ENCODE data around the gene TUT1. TPM values are rescaled to one million over a fixed set of nuclear protein-coding genes. Genes with fewer than 3 reads are reported as not detected.

Gene TUT1
- total RNA-seq, 1 experiment from 2014 or later: 27.2 TPM

DNA sequence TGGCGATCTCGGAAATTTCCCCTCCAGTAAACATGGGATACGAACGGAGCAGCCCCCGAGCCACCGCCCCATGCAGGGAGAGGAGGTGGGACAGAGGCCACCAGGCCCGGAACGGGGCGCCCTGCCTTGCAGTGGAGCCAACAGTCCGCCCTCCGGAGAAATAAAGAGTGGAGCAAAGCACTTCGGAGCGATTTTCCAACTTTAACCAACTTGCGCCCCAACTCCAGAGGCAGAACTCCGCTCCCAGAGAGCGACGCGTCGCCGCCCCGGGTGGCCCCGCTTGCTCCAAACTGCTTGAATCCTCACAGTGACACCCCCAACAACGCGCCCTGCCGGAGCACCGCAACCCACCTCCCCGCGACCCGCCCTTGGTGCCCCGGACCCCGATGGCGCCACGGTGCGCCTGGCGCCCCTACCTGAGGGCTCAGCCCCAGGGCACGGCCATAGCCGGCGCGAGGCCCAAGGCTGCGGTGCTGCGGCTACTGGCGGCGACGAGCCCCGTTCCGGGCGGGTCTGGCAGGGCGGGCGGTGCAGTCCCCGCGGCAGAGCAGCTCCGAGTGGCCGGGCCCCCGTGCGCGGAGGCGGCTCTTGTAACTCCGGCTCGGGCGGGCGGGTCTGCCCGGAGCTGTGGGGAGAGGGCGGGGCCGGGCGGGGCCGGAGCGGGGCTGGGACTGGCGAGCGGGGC lies 44.9 kb downstream of the TUT1 start, which contains the start of gene AHNAK:
Gene AHNAK (minus strand): TSS at position 563 of the 685 bp plus-strand sequence. CDS start 10,708 bp downstream, outside the sequence.
- Mint-ChIP-seq H3K27me3 (ENCODE audit: insufficient read depth, unreplicated experiment) (no peaks in the 10 kb centered on the region), H3K9me3 (ENCODE audit: unreplicated experiment) (no peaks in the 10 kb centered on the region), H3K4me1 (ENCODE audit: low read depth, unreplicated experiment) (peaks cover 46% of the 10 kb centered on the region), H3K27ac (ENCODE audit: unreplicated experiment) (peak within 1 kb of the TSS; percentile 97), H3K36me3 (ENCODE audit: insufficient read depth, unreplicated experiment) (peaks cover 67% of the 10 kb centered on the region), H3K4me3 (ENCODE audit: unreplicated experiment) (peak within 1 kb of the TSS; percentile 100)
- no peaks in the 10 kb centered on the region for H3K9me3 ChIP-seq
- peak within 1 kb of the TSS; percentile 87 for H3K4me3 ChIP-seq (ENCODE audit: low read depth, low read length)
- TF ChIP-seq, protein P1, sequence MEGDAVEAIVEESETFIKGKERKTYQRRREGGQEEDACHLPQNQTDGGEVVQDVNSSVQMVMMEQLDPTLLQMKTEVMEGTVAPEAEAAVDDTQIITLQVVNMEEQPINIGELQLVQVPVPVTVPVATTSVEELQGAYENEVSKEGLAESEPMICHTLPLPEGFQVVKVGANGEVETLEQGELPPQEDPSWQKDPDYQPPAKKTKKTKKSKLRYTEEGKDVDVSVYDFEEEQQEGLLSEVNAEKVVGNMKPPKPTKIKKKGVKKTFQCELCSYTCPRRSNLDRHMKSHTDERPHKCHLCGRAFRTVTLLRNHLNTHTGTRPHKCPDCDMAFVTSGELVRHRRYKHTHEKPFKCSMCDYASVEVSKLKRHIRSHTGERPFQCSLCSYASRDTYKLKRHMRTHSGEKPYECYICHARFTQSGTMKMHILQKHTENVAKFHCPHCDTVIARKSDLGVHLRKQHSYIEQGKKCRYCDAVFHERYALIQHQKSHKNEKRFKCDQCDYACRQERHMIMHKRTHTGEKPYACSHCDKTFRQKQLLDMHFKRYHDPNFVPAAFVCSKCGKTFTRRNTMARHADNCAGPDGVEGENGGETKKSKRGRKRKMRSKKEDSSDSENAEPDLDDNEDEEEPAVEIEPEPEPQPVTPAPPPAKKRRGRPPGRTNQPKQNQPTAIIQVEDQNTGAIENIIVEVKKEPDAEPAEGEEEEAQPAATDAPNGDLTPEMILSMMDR (IDR thresholded peaks at IDR 0.05; ENCODE audit: insufficient read depth in 1 of 2, low read depth in 1 of 2, low read length in 1 of 2, severe bottlenecking in 1 of 2, unreplicated experiment in 1 of 2): no peak
- H3K4me1 ChIP-seq: peaks cover 68% of the 10 kb centered on the region
- intact Hi-C loops (cut with micrococcal nuclease; ENCODE audit: unreplicated experiment): no loop called here
- BruUV-seq (replicated peaks): TSS peak; percentile 53
- ChIA-PET CTCF (interaction anchor here (0.7 to 1.3 kb wide), 6 partner anchors 14 to 1388 kb away, joined by 3 to 15 read pairs (median 4); partner anchors contain the start of gene MTA2), POLR2A (interaction anchor here (0.5 to 1.1 kb wide), 16 partner anchors 9 to 327 kb away, joined by 3 to 23 read pairs (median 4); partner anchors contain the start of genes B3GAT3, CSKMT, EEF1G and MTA2)
- H3K36me3 ChIP-seq (ENCODE audit: control insufficient read depth, insufficient read depth, low read length): peaks cover 2% of the 10 kb centered on the region; the same call in 1 of the 2 replicates
- H3K27me3 ChIP-seq (replicated peaks; ENCODE audit: control insufficient read depth, insufficient read depth, low read length): no peaks in the 10 kb centered on the region
- DNase-seq: peak; percentile 86 to 90

DNA sequence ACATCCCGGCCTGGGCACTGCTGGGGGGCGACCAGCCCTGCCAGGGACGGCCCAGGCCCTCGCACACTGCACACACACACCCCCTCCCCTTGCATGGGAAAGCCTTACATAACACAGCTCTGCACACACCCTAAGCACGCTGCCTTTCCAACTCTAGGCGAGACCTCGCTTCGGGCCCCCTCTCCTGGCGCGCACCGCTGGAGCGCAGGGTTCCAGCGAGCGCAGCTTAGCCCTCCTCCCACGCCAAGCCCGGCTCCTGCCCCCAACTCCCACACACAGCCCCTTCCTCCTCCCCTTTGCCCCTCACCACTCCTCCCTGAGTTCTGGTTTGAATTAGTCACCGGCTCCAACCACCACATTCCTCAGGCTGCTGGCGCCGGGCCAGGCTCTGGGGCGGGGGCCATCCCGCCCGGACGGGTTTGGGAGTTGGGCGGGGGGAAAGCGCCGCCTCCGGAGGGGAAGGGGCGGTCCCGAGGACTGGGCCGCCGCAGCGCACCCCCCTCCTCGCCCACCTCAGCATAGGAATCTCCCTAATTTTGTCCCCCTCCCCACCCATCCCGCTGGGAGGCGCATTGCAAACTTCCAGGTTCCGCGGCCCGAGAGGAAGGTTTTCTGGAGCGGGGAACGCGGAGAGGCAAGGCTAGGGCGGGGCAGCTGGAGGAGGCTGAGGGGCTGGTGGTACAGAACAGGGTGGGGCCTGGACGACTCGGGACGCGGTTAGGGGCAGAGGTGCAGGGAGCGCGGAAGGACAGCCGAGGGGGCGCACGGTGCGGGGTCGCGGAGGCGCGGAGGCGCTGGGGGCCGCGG lies 45.7 kb downstream of the TUT1 start:
- H3K9me3 ChIP-seq: no peaks in the 10 kb centered on the region
- H3K4me3 ChIP-seq (ENCODE audit: low read depth, low read length): peak overlapping the region; percentile 87
- TF ChIP-seq, protein P1 (IDR thresholded peaks at IDR 0.05; ENCODE audit: insufficient read depth in 1 of 2, low read depth in 1 of 2, low read length in 1 of 2, severe bottlenecking in 1 of 2, unreplicated experiment in 1 of 2): peak in 1 of 2 experiments; percentile 9
- intact Hi-C loops (cut with micrococcal nuclease; ENCODE audit: unreplicated experiment): loop anchor here (1.0 to 2.0 kb wide), 3 partner anchors 15 to 48 kb away; no protein-coding TSS in a partner anchor
- peak overlapping the region; percentile 100 for H3K4me3 Mint-ChIP-seq (ENCODE audit: unreplicated experiment)
- H3K27me3 ChIP-seq (replicated peaks; ENCODE audit: control insufficient read depth, insufficient read depth, low read length): no peaks in the 10 kb centered on the region
- peak overlapping the region; percentile 97 for H3K27ac Mint-ChIP-seq (ENCODE audit: unreplicated experiment)
- CTCF ChIA-PET: interaction anchor here (0.5 to 4.5 kb wide), 11 partner anchors 8 to 151 kb away, joined by 3 to 79 read pairs (median 5); partner anchors contain the start of gene EEF1G
- no TSS peak for BruUV-seq (replicated peaks)
- no peaks in the 10 kb centered on the region for H3K9me3 Mint-ChIP-seq (ENCODE audit: unreplicated experiment)
- peaks cover 67% of the 10 kb centered on the region for H3K4me1 ChIP-seq
- H3K36me3 Mint-ChIP-seq (ENCODE audit: insufficient read depth, unreplicated experiment): peaks cover 68% of the 10 kb centered on the region
- H3K4me1 Mint-ChIP-seq (ENCODE audit: low read depth, unreplicated experiment): peaks cover 51% of the 10 kb centered on the region
- H3K36me3 ChIP-seq (ENCODE audit: control insufficient read depth, insufficient read depth, low read length): peaks cover 2% of the 10 kb centered on the region; the same call in 1 of the 2 replicates
- POLR2A ChIA-PET: interaction anchor here (0.6 to 1.4 kb wide), 4 partner anchors 8 to 45 kb away, joined by 3 to 11 read pairs (median 4); partner anchors contain the start of gene EEF1G
- DNase-seq: peak; percentile 93
- H3K27me3 Mint-ChIP-seq (ENCODE audit: insufficient read depth, unreplicated experiment): no peaks in the 10 kb centered on the region

Data from Caco-2 (cell line).